ENCODE data around the gene NUFIP1. TPM values are rescaled to one million over a fixed set of nuclear protein-coding genes. Genes with fewer than 3 reads are reported as not detected.
A peak's percentile ranks its signal among the peaks of the same experiment; 100 is the strongest.

The NUFIP1 gene
- total RNA-seq (2013), result 1.3 TPM
- polyA plus RNA-seq (1 to 10 TPM in 1 of 3 donors, under 1 TPM in 2; 0.83 to 1.1 (median 0.95) TPM), polyA minus RNA-seq (0.97 and 1.1 TPM in 2 replicates), total RNA-seq (2.6 to 19.5 (median 13.6) reads per million in 11 experiments)

- peak within 1 kb of the TSS; percentile 92 to 97 for H3K4me3 Mint-ChIP-seq
- under 1% methylated on average over 45 of the region's 66 CpGs for WGBS (ENCODE audit: insufficient coverage)
- Histone ChIP-seq H3K9ac (ENCODE audit: insufficient read depth, low read length, poor library complexity, severe bottlenecking) (peak within 1 kb of the TSS; percentile 95), H3K79me2 (ENCODE audit: insufficient read depth, low read length) (peaks cover 72% of the 10 kb centered on the region), H3K4me3 (replicated peaks in 1 of 3; ENCODE audit: low read depth in 2 of 3, low read length in 3 of 3) (peak within 1 kb of the TSS; percentile 80 to 94 (median 92)), H4K20me1 (ENCODE audit: insufficient read depth, low read length) (no peaks in the 10 kb centered on the region), H3K27me3 (ENCODE audit: control insufficient read depth in 2 of 2, insufficient read depth in 2 of 2, low read length in 2 of 2) (no peaks in the 10 kb centered on the region), H3K36me3 (replicated peaks in 1 of 2; ENCODE audit: control insufficient read depth in 1 of 2, insufficient read depth in 2 of 2, low read length in 2 of 2) (peaks cover 0 to 11% of the 10 kb centered on the region in 2 donors), H3K9me3 (replicated peaks in 1 of 2; ENCODE audit: control insufficient read depth in 1 of 2, insufficient read depth in 1 of 2, low read length in 2 of 2) (no peaks in the 10 kb centered on the region), H3K27ac (ENCODE audit: low read depth in 1 of 2, low read length in 2 of 2) (peak within 1 kb of the TSS; percentile 72 to 99), H2AFZ (ENCODE audit: insufficient read depth, low read depth, low read length, poor library complexity, severe bottlenecking) (peak within 1 kb of the TSS; percentile 93), H3K4me2 (replicated peaks; ENCODE audit: extremely low read depth, low read length, poor library complexity, severe bottlenecking) (peak within 1 kb of the TSS; percentile 72), H3K4me1 (ENCODE audit: control insufficient read depth in 1 of 2, insufficient read depth in 2 of 2, low read length in 2 of 2) (peaks cover 21 to 26% of the 10 kb centered on the region in 2 donors)
- peaks cover 28% of the 10 kb centered on the region for H3K4me1 Mint-ChIP-seq
- H3K27me3 Mint-ChIP-seq (ENCODE audit: low read depth in 3 of 3), result peaks cover 0 to 1% (median 0%) of the 10 kb centered on the region in 3 donors
- H3K27ac Mint-ChIP-seq, result peak within 1 kb of the TSS; percentile 95 to 100 (median 98)
- TF ChIP-seq CTCF (IDR thresholded peaks at IDR 0.05), result no peak
- intact Hi-C loops (cut with micrococcal nuclease), result loop anchor here in 1 of 2 donors (5.0 to 10.0 kb wide), 2 partner anchors 72 to 414 kb away; partner anchors contain the start of gene TSC22D1
- H3K9me3 Mint-ChIP-seq, result no peaks in the 10 kb centered on the region
- DNase-seq, result peak; percentile 92 to 98 (median 96)
- peaks cover 7 to 8% of the 10 kb centered on the region in 2 donors for H3K36me3 Mint-ChIP-seq
These were observed at the start of gene NUFIP1, which contains the start of gene GPALPP1 for GRCh38 chr13:44989071-44989889. Gene NUFIP1, minus strand, starts transcription at chr13:44989471. Its CDS starts 35 bp downstream, at chr13:44989436. Gene GPALPP1, plus strand, starts transcription at chr13:44989538. Its CDS starts 117 bp downstream, at chr13:44989655.

- no peaks in the 10 kb centered on the region for H3K27me3 Mint-ChIP-seq (ENCODE audit: low read depth in 3 of 3)
- intact Hi-C loops (cut with micrococcal nuclease), result no loop called here
- no peak overlapping the region for H3K4me2 ChIP-seq (replicated peaks; ENCODE audit: extremely low read depth, low read length, poor library complexity, severe bottlenecking)
- H3K27me3 ChIP-seq (ENCODE audit: control insufficient read depth in 2 of 2, insufficient read depth in 2 of 2, low read length in 2 of 2), result no peaks in the 10 kb centered on the region
- no peak for DNase-seq
- peaks cover 23 to 37% of the 10 kb centered on the region in 2 donors for H3K36me3 Mint-ChIP-seq
- no peak overlapping the region for H3K27ac ChIP-seq (ENCODE audit: low read depth in 1 of 2, low read length in 2 of 2)
- no peaks in the 10 kb centered on the region for H3K79me2 ChIP-seq (ENCODE audit: insufficient read depth, low read length)
- H3K4me3 ChIP-seq (replicated peaks in 1 of 3; ENCODE audit: low read depth in 2 of 3, low read length in 3 of 3), result no peak overlapping the region
- no peaks in the 10 kb centered on the region for H4K20me1 ChIP-seq (ENCODE audit: insufficient read depth, low read length)
- no peak overlapping the region for H3K27ac Mint-ChIP-seq
- H3K9me3 Mint-ChIP-seq, result no peaks in the 10 kb centered on the region
- no peaks in the 10 kb centered on the region for H3K9me3 ChIP-seq (replicated peaks in 1 of 2; ENCODE audit: control insufficient read depth in 1 of 2, insufficient read depth in 1 of 2, low read length in 2 of 2)
- H3K4me1 ChIP-seq (ENCODE audit: control insufficient read depth in 1 of 2, insufficient read depth in 2 of 2, low read length in 2 of 2), result no peaks in the 10 kb centered on the region
- no peak overlapping the region for H3K9ac ChIP-seq (ENCODE audit: insufficient read depth, low read length, poor library complexity, severe bottlenecking)
- H2AFZ ChIP-seq (ENCODE audit: insufficient read depth, low read depth, low read length, poor library complexity, severe bottlenecking), result no peak overlapping the region
- TF ChIP-seq CTCF (IDR thresholded peaks at IDR 0.05), result no peak
- no peaks in the 10 kb centered on the region for H3K4me1 Mint-ChIP-seq
- H3K36me3 ChIP-seq (replicated peaks in 1 of 2; ENCODE audit: control insufficient read depth in 1 of 2, insufficient read depth in 2 of 2, low read length in 2 of 2), result peaks cover 7 to 26% of the 10 kb centered on the region in 2 donors
- H3K4me3 Mint-ChIP-seq, result no peak overlapping the region
These were observed 46.9 kb upstream of the NUFIP1 start for GRCh38 chr13:45036206-45036605.
